ENCODE measurements around the gene U2AF2.

U2AF2 gene

GRCh38 chr19:55652311-55653128 lies 2.3 kb upstream of the U2AF2 start:
- no peak for TF ChIP-seq CTCF (IDR thresholded peaks at IDR 0.05; ENCODE audit: low read depth, low read length)
- DNase-seq (ENCODE audit: low read depth in 2 of 2): no peak
- H3K4me3 ChIP-seq (replicated peaks in 1 of 2; ENCODE audit: low read depth in 2 of 2, low read length in 2 of 2): no peak overlapping the region

- DNase-seq (ENCODE audit: low read depth in 2 of 2): peak; percentile 99
- TF ChIP-seq CTCF (IDR thresholded peaks at IDR 0.05; ENCODE audit: low read depth, low read length): peak; percentile 100
- peak overlapping the region; percentile 80 to 90 for H3K4me3 ChIP-seq (replicated peaks in 1 of 2; ENCODE audit: low read depth in 2 of 2, low read length in 2 of 2)
Measured at GRCh38 chr19:55653651-55654322, 1.0 kb upstream of the U2AF2 start.

- peak overlapping the region; percentile 80 to 90 for H3K4me3 ChIP-seq (replicated peaks in 1 of 2; ENCODE audit: low read depth in 2 of 2, low read length in 2 of 2)
- DNase-seq (ENCODE audit: low read depth in 2 of 2): peak; percentile 100
- no peak for TF ChIP-seq CTCF (IDR thresholded peaks at IDR 0.05; ENCODE audit: low read depth, low read length)
Measured at GRCh38 chr19:55654323-55654867, 440 bp upstream of the U2AF2 start.

- TF ChIP-seq CTCF (IDR thresholded peaks at IDR 0.05; ENCODE audit: low read depth, low read length): no peak
- peak overlapping the region; percentile 90 to 95 for H3K4me3 ChIP-seq (replicated peaks in 1 of 2; ENCODE audit: low read depth in 2 of 2, low read length in 2 of 2)
- DNase-seq (ENCODE audit: low read depth in 2 of 2): no peak
Measured at GRCh38 chr19:55655648-55656040, 809 bp downstream of the U2AF2 start.

GRCh38 chr19:55656552-55656951 lies 1.7 kb downstream of the U2AF2 start:
- H3K4me3 ChIP-seq (replicated peaks in 1 of 2; ENCODE audit: low read depth in 2 of 2, low read length in 2 of 2): peak overlapping the region; percentile 90 to 95
- no peak for DNase-seq (ENCODE audit: low read depth in 2 of 2)
- no peak for TF ChIP-seq CTCF (IDR thresholded peaks at IDR 0.05; ENCODE audit: low read depth, low read length)

- no peak for TF ChIP-seq CTCF (IDR thresholded peaks at IDR 0.05; ENCODE audit: low read depth, low read length)
- H3K4me3 ChIP-seq (replicated peaks in 1 of 2; ENCODE audit: low read depth in 2 of 2, low read length in 2 of 2): peak overlapping the region; percentile 90 to 95
- no peak for DNase-seq (ENCODE audit: low read depth in 2 of 2)
Measured at GRCh38 chr19:55656988-55657747, 2.3 kb downstream of the U2AF2 start.
